HEK293 (cell line): ENCODE data around the gene DTL.
A peak's percentile ranks its signal among the peaks of the same experiment; 100 is the strongest.

Experiments
- CTCF ChIA-PET: fragments of 350-600 bp; formaldehyde crosslinking; extraction: SDS; loops from one replicate; lab custom pipeline; 2021; ENCODE audit warnings: antibody characterized with exemption; lab: Yijun Ruan, JAX
- POLR2A ChIA-PET: fragments of 300-600 bp; formaldehyde crosslinking; extraction: SDS; loops from one replicate; lab custom pipeline; 2020; ENCODE audit warnings: antibody characterized with exemption, inconsistent platforms; lab: Yijun Ruan, JAX
- H3K27ac ChIP-seq: fragments of 200-500 bp; sonication (Bioruptor generic); 2 replicates; pipeline ENCODE4 v1.5.1; 2014; ENCODE audit warnings: low read depth, low read length, control low read depth, inconsistent platforms; ENCODE audit errors: extremely low read depth
- H3K36me3 ChIP-seq, 2 experiments: fragments of 200-500 bp in 1 of 2; sonication (Bioruptor generic) in 1 of 2; 1 replicate in 1 of 2; 2 replicates in 1 of 2; pipeline ENCODE4 v1.5.1; 2014 to 2017; ENCODE audit warnings: inconsistent platforms in 2 of 2, low read length in 2 of 2; ENCODE audit not compliant: control insufficient read depth in 2 of 2, insufficient read depth in 1 of 2
- H3K4me1 ChIP-seq: fragments of 200-500 bp; sonication (Bioruptor generic); 2 replicates; pipeline ENCODE4 v1.5.1; 2014; ENCODE audit warnings: mild to moderate bottlenecking, low read length, inconsistent platforms; ENCODE audit not compliant: control insufficient read depth, insufficient read depth
- H3K4me3 ChIP-seq: 2 replicates; pipeline ENCODE4 v1.5.1; 2011; ENCODE audit warnings: low read depth, mild to moderate bottlenecking, control low read depth, low read length, moderate library complexity
- H3K9me3 ChIP-seq: fragments of 200-500 bp; sonication (Bioruptor generic); 2 replicates; pipeline ENCODE4 v1.5.1; 2014; ENCODE audit warnings: low read depth, low read length, inconsistent platforms; ENCODE audit not compliant: control insufficient read depth, insufficient read depth
- ATF2 ChIP-seq: fragments of 450-650 bp; formaldehyde crosslinking; IDR thresholded peaks from 2 replicates; pipeline ENCODE4 v1.5.1; 2016; ENCODE audit warnings: missing biosample characterization, missing genetic modification characterization, low read depth
- CTCF ChIP-seq: fragments of 450-650 bp; formaldehyde crosslinking; IDR thresholded peaks from 2 replicates; pipeline ENCODE4 v1.5.1; 2016; ENCODE audit warnings: missing biosample characterization, missing genetic modification characterization
- EGR2 ChIP-seq: fragments of 450-650 bp; formaldehyde crosslinking; IDR thresholded peaks from 2 replicates; pipeline ENCODE4 v1.5.1; 2016; ENCODE audit warnings: low read depth, missing biosample characterization, missing genetic modification characterization
- GLIS1 ChIP-seq: fragments of 450-650 bp; formaldehyde crosslinking; IDR thresholded peaks from 2 replicates; pipeline ENCODE4 v1.5.1; 2016; ENCODE audit warnings: missing biosample characterization, missing genetic modification characterization
- PRDM10 ChIP-seq: fragments of 450-650 bp; formaldehyde crosslinking; IDR thresholded peaks from 2 replicates; pipeline ENCODE4 v1.5.1; 2016; ENCODE audit warnings: missing biosample characterization, missing genetic modification characterization
- ZBTB48 ChIP-seq: fragments of 450-650 bp; formaldehyde crosslinking; IDR thresholded peaks from 2 replicates; pipeline ENCODE4 v1.5.1; 2016; ENCODE audit warnings: missing biosample characterization, missing genetic modification characterization
- ZEB2 ChIP-seq: fragments of 450-650 bp; formaldehyde crosslinking; IDR thresholded peaks from 2 replicates; pipeline ENCODE4 v1.5.1; 2016; ENCODE audit warnings: missing biosample characterization, missing genetic modification characterization
- ZFHX2 ChIP-seq: fragments of 450-650 bp; formaldehyde crosslinking; conservative IDR thresholded peaks from 2 replicates; pipeline ENCODE4 v1.5.1; 2016; ENCODE audit warnings: missing biosample characterization, missing genetic modification characterization
- ZFP37 ChIP-seq: fragments of 450-650 bp; formaldehyde crosslinking; IDR thresholded peaks from 2 replicates; pipeline ENCODE4 v1.5.1; 2016; ENCODE audit warnings: missing biosample characterization, missing genetic modification characterization
- ZNF37A ChIP-seq: fragments of 450-650 bp; IDR thresholded peaks from 2 replicates; pipeline ENCODE4 v1.5.1; 2018; ENCODE audit warnings: missing biosample characterization, missing genetic modification characterization
- ZNF404 ChIP-seq: fragments of 450-650 bp; formaldehyde crosslinking; IDR thresholded peaks from 2 replicates; pipeline ENCODE4 v1.5.1; 2017; ENCODE audit warnings: missing biosample characterization, missing genetic modification characterization
- ZNF514 ChIP-seq: fragments of 450-650 bp; formaldehyde crosslinking; IDR thresholded peaks from 2 replicates; pipeline ENCODE4 v1.5.1; 2016; ENCODE audit warnings: missing biosample characterization, missing genetic modification characterization
- ZNF561 ChIP-seq: fragments of 450-650 bp; IDR thresholded peaks from 2 replicates; pipeline ENCODE4 v1.5.1; 2018; ENCODE audit warnings: missing biosample characterization, missing genetic modification characterization, borderline replicate concordance
- ZNF654 ChIP-seq: fragments of 450-650 bp; formaldehyde crosslinking; IDR thresholded peaks from 2 replicates; pipeline ENCODE4 v1.5.1; 2016; ENCODE audit warnings: low read depth, missing biosample characterization, missing genetic modification characterization
- ZNF660 ChIP-seq: fragments of 450-650 bp; IDR thresholded peaks from 2 replicates; pipeline ENCODE4 v1.5.1; 2018; ENCODE audit warnings: missing biosample characterization, mild to moderate bottlenecking, missing genetic modification characterization
- ZNF837 ChIP-seq: fragments of 450-650 bp; formaldehyde crosslinking; IDR thresholded peaks from 2 replicates; pipeline ENCODE4 v1.5.1; 2016; ENCODE audit warnings: missing biosample characterization, missing genetic modification characterization
- ZSCAN30 ChIP-seq: fragments of 450-650 bp; IDR thresholded peaks from 2 replicates; pipeline ENCODE4 v1.5.1; 2018; ENCODE audit warnings: missing biosample characterization, mild to moderate bottlenecking, missing genetic modification characterization, moderate library complexity
- ZXDB ChIP-seq: fragments of 450-650 bp; formaldehyde crosslinking; IDR thresholded peaks from 2 replicates; pipeline ENCODE4 v1.5.1; 2016; ENCODE audit warnings: missing biosample characterization, missing genetic modification characterization

DTL gene

GRCh38 chr1:212012034-212012740 is 23.4 kb upstream of the DTL start:
- peak; percentile 53; the same call in 1 of the 2 replicates for TF ChIP-seq ZBTB48 (tag by site-specific recombination)
- no peak for TF ChIP-seq ATF2 (tag by site-specific recombination)
- peak; percentile 64 for TF ChIP-seq GLIS1 (tag by site-specific recombination)
- no peak for TF ChIP-seq ZNF404 (tag by site-specific recombination)
- peak; percentile 59 for TF ChIP-seq CTCF
- 0 out of 2 replicates have a peak, but pooled peaks have one; percentile 46 for TF ChIP-seq ZNF561
- no peak for TF ChIP-seq ZFP37 (tag by site-specific recombination)
- TF ChIP-seq ZFHX2 (tag by site-specific recombination), result no peak
- 0 out of 2 replicates have a peak, but pooled peaks have one; percentile 34 for TF ChIP-seq ZXDB (tag by site-specific recombination)
- no peak for TF ChIP-seq ZNF514 (tag by site-specific recombination)
- peak; percentile 74; the same call in 1 of the 2 replicates for TF ChIP-seq ZNF660 (tag by site-specific recombination)
- peak; percentile 82 for TF ChIP-seq ZNF654
- TF ChIP-seq ZNF37A (tag by site-specific recombination), result no peak
- peak; percentile 56; the same call in 1 of the 2 replicates for TF ChIP-seq ZEB2 (tag by site-specific recombination)
- 0 out of 2 replicates have a peak, but pooled peaks have one; percentile 16 for TF ChIP-seq ZSCAN30 (tag by site-specific recombination)
- no peak for TF ChIP-seq EGR2 (tag by site-specific recombination)
- POLR2A ChIA-PET, result interaction anchor here (1.1 kb wide), 1 partner anchor 23 kb away, joined by 4 read pairs; the partner anchor contains the start of genes DTL and INTS7
- Histone ChIP-seq H3K27ac (no peak overlapping the region), H3K36me3 (peaks cover 0 to 51% of the 10 kb centered on the region in 2 experiments; a peak in 1 of 3 replicates), H3K4me3 (no peak overlapping the region), H3K9me3 (no peaks in the 10 kb centered on the region), H3K4me1 (no peaks in the 10 kb centered on the region)
- CTCF ChIA-PET, result interaction anchor here (0.6 to 5.7 kb wide), 11 partner anchors 11 to 443 kb away, joined by 3 to 48 read pairs (median 7); partner anchors contain the start of genes DTL and INTS7

- TF ChIP-seq ZNF837 (tag by site-specific recombination), result no peak
- peak; percentile 86 for TF ChIP-seq PRDM10 (tag by site-specific recombination)
- ChIA-PET POLR2A (interaction anchor here (1.1 kb wide), 1 partner anchor 22 kb away, joined by 4 read pairs; the partner anchor contains the start of genes DTL and INTS7), CTCF (interaction anchor here (1.2 to 5.7 kb wide), 8 partner anchors 9 to 442 kb away, joined by 3 to 48 read pairs (median 9); partner anchors contain the start of genes DTL and INTS7)
- Histone ChIP-seq H3K36me3 (peaks cover 0 to 46% of the 10 kb centered on the region in 2 experiments; a peak in 1 of 3 replicates), H3K4me3 (no peak overlapping the region), H3K4me1 (no peaks in the 10 kb centered on the region), H3K27ac (no peak overlapping the region), H3K9me3 (no peaks in the 10 kb centered on the region)
Observed at GRCh38 chr1:212013672-212014071, 21.9 kb upstream of the DTL start.
